GM19035 (cell line): Measurements from ENCODE around the gene CCNA2.

Source experiments
- ATAC-seq: cut with Tn5 transposase; IDR thresholded peaks from one replicate; pipeline ENCODE4 v1.9.1; 2021; ENCODE audit not compliant: unreplicated experiment

Gene CCNA2

DNA sequence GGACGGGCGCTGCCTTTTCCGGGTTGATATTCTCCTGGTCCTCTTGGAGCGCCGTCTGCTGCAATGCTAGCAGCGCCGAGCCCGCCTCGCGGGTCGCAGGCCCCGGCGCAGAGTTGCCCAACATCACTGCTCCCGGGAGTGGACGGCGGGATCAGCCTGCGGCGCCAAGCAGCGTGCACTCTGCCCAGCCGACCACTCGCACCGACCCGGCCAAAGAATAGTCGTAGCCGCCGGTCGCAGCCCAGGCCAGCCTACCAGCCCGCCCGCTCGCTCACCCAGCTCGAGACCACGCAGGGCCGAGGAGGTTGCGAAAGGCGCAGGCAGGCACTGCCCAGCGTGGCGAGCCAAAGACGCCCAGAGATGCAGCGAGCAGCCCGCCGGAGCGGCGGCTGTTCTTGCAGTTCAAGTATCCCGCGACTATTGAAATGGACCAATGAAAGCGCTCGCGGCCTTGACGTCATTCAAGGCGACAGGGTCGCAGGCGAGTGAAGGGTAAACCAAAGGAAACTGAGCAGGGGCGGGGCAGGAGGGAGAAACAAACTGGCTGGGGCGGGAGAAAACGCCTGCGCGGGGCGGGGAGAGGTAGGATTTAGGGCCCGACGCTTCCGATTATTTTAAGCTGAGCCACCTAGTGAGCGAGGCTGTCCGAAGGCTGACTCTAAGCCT lies at the start of gene CCNA2:
TSS of gene CCNA2 (minus strand) at position 379 of the 666 bp plus-strand sequence. CDS start at position 124, 255 bp downstream.
- peak; percentile 92 for ATAC-seq

DNA sequence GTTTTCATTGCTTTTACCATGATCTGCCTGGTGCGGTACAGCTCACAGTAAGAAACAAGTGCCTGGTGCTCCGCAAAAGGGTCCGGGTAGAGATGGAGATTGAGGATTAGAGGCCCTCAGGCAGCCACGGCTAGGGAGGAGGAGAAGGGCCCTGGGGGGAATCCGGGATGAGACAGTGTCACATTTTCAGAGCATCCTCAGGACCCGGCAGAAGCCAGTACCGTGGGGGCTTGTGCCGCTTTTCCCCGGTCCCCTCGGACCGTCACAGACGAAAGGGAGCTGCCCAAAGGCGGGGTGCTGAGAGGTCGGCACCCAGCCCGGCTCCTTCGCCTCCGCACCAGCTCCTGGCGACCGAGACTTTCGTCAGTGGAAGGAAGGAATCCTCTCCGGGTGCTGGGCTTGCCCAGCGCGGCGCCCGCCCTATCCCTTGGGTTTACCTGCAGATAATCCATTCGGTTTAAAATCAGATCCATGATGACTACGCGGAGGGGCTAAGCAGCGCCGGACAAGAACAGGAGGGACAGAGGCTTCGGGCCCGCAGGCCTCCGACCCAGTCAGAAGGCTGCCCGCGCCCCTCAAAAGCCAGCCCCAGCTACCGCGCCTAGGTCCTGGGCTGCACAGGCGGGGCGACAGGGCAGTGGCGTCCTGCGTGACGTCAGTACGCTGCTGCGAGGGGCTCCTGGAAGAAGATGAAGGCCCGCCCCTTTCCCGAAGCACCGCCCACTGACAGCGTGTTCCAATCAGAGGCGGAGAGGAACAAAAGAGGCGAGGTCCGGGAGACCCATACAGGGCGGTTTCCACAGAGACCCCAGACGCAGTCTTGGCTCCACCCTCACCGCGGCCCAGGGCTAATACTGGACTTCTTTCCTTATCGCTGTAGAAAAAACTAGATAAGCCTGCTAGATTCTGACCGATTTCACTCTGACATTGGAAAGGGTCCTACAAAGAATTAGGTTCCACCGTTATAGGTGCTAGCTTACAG lies 46.4 kb upstream of the CCNA2 start, which contains the start of gene BBS7:
TSS of gene BBS7 (minus strand) at position 634 of the 982 bp plus-strand sequence. CDS start at position 473, 161 bp downstream.
- ATAC-seq = peak; percentile 99

DNA sequence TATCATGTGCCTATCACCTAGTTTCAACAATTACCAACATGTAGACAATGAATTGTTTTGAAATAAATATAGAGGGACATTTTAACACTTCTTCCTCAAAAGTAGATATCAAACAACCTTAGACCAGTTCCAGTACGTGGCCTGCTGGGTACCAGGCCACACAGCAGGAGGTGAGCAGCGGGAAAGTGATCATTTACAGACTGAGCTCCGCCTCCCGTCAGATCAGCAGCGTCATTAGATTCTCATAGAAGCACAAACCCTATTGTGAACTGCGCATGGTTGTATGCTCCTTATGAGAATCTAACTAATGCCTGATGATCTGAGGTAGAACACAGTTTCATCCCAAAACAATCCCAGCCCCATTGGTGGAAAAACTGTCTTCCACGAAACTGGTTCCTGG lies 40.1 kb upstream of the CCNA2 start:
- ATAC-seq = no peak

DNA sequence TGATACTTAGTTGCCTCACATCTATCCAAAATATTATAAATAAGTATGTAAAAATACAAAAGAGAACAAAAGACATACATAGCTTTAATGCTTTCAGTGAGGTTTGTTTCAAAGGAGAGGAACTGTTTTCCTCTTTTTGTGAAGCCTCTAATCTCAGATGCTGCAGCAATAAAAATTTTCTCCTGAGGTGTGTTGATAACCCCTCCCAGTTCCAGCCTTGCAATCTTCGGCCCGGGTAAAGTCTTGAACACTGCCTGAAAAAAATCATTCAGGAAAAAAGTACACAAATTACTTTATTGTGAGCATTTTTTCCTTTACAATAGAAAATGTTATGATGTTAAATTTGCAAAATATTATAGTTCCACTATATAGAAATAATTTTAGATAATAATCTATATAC lies 37.7 kb upstream of the CCNA2 start:
- ATAC-seq = no peak

DNA sequence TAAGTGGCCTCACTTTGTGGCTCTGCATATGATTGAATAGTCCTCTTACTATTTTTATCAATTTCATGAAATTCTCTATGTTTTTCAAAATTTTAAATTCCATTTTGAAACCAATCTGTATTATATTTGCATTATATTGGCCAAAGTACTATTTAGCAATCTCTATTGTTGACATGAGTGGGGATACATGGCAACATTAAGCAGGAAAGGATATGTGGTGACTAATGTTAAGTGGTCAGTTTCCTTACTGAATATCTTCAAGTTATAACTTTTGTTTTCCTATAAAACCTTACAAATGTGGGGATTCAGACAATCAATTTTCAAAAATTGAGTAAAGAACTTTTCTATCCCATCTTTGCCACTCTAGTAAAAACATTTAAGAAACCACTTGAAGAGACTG lies 36.4 kb upstream of the CCNA2 start:
- ATAC-seq = no peak

DNA sequence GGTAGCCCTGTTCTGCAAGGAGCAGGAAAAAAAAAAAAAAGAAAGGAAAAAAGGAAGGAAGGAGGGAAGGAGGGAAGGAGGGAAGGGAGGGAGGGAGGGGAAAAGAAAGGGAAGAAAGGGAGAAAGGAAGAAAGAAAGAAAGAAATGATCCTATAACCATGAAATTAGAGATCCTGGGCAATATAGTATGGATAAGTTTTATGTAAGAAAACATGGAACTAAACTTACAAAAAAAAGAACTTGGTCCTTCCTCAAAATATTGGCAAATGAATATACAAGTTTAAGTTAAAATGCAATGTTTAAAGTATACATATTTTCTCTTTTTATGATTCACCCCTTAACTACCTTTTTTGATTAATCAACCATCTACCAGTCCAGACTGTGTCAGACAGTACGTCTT lies 27.7 kb upstream of the CCNA2 start:
- ATAC-seq = no peak

DNA sequence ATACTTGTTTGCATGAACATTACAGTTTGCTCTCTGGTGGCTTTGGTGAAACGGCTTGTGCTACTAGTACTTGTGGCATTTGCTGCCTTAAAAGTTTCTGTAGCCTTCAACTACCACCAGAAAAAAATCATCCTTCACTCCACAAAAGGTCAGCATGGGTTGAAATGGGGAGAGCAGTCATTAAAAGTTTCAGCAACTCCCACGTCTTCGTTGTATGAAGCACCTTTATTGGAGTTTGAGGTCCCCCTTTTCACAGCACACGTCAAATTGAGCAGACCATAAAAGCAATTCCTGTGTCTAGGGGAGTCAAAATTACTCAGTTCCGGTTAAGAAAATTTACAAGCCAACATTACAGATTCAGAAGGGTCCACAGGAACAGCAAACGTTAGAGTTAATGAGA lies 23.0 kb upstream of the CCNA2 start:
- ATAC-seq = no peak

DNA sequence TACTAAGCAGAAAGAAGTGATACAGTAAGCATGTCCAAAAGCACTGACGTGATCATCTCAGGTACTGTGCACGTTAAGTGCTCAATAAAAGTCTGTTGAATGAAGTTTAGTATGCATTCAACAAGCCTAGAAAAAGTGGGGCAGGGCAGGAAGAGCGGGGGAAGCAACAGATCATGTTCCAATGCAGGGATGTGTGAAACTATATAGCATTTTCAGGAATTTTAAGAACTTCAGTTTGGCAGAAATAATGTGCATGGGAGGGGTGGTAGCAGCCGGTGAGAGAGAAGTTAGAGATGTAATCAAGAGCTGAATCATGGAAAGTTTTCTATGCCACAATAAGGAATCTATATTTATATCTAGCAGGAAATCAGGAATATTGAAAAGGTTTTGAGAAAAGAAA lies 19.2 kb upstream of the CCNA2 start:
- no peak for ATAC-seq

DNA sequence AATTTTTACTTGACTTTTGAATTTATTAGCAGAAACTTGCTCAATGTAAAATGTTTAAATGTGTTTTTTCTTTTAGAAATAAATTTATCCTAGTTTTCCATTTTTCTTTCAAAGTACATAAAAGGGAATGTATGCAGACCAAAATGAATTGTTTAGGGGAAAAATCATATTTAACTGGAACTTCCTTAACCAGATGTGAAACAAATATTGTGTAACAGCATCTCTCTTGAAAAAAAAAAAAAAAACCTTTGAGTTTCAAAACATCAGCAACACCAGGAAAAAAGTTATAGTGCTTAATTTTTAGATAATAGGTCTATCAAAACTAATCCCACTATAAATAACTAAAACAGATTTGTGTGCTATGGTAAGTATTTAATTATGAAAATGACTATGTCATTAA lies 14.5 kb upstream of the CCNA2 start:
- no peak for ATAC-seq

DNA sequence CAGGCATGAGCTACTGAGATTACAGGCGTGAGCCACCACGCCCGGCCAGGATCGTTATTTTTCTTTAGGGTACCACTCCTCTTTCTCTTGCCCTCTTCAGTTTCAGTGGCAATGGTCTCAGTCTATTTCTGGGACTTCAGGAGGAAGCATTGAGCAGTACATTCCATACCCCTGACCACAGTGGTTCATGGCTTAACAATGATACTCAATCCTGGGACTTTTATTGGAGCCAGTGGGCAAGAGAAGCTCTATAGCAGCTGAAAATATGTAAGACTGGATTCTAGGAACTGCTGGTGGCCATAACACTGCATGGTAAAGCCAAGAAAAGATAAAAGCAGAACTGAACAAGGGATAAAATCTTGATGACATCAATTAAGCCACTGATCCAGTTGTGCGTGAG lies 5.8 kb upstream of the CCNA2 start:
- ATAC-seq = no peak

DNA sequence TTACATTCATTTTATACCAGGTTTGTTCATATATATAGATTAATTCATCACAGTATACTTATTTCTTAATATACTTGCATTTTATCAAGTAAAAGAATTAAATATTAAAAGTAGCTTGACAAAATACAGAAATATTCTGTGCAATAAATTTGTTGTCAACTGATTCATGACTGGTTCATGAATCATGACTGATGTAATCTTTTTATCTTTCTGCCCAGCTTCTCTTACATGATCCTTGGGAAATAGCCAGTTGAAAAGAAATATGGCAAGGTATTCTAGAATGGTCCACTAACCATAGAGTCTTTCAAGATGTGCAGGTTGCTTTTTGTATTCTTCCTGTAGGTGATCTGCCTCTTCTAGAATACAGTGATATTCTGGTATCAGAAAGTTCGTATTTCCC lies 4.2 kb upstream of the CCNA2 start:
- no peak for ATAC-seq

DNA sequence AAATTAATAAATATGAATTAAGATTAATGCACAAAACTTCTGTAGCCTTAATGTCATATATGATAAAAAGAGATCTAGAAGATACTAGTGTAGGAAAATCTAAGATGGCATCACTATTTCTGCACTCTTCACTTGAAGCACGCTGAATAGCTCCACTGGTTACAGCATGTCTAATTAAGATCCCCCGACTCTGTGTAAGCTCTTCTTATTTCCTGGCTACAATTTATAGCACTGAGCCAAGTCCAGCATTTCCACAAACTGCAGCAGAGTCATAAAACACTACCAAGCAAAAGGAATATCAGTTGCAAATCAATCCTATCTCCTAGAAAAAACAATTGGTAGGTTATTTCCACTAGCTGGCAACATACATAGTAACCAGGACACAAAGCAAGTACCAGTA lies 1.3 kb upstream of the CCNA2 start:
- ATAC-seq = no peak

DNA sequence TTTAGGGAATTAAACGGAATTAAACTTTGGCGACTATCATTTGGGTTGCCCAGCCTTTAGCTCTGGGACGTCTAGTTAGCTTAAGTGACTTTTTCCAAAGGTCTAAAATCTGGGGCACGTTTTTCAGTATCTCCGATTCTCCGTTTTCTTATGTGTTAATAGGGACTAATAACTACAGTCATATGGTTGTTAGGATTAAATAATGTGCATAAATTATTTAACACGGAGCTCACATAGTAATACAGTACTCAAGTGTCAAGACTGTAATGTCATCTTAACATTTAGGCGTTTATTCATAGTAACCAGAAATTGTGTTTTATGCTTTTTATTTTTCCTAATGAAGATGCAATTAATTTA lies 466 bp upstream of the CCNA2 start:
- ATAC-seq = peak; percentile 0

DNA sequence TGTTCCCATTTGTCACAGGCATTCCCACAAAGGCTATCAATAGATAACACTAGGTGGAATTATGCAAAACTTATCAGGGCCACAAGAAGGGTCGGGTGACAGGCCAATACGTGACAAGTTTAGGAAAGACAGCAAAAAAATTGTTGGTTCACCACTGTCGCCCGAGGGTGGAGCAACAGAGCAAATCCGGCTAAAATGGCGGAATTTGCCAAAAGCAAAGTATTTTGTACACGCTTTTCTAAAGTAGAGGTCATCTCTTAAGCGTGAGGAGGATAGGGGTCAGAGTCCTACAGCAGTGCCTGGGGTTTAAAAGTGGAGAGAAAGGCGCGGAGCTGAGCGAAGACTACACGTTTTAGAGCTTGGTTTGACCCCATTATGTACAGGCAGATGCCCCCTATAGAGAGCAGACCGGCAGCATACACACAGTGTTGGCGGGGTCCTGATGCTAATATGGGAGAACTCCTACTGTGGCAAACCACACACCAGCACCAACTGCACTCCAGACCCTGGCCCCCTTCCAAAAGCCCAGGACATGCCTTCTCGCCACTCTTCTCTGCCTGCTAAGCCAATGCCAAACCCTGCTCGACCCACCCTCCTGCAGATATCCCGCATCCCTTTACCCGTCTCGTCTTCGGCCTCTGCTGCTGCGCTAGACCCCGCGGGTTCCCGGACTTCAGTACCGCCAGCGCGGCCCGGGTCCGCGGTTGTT lies 733 bp downstream of the CCNA2 start:
- peak; percentile 47 for ATAC-seq

DNA sequence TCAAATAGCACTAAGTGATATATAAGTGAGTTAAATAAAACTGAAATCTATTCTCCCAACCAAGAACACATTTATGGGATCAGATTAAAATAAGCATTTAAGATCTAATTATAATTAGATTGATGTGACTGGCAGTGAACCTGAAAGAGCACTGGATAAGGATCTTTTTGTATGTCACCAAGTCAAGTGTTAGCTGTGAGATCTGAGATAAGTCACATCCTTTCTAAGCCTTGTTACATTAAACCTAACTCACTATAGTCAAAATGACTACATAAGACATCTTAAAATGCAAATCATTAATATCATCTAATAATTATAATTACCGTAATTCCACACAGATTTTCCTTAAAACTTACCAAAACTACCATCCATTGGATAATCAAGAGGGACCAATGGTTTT lies 1.6 kb downstream of the CCNA2 start:
- ATAC-seq = no peak

DNA sequence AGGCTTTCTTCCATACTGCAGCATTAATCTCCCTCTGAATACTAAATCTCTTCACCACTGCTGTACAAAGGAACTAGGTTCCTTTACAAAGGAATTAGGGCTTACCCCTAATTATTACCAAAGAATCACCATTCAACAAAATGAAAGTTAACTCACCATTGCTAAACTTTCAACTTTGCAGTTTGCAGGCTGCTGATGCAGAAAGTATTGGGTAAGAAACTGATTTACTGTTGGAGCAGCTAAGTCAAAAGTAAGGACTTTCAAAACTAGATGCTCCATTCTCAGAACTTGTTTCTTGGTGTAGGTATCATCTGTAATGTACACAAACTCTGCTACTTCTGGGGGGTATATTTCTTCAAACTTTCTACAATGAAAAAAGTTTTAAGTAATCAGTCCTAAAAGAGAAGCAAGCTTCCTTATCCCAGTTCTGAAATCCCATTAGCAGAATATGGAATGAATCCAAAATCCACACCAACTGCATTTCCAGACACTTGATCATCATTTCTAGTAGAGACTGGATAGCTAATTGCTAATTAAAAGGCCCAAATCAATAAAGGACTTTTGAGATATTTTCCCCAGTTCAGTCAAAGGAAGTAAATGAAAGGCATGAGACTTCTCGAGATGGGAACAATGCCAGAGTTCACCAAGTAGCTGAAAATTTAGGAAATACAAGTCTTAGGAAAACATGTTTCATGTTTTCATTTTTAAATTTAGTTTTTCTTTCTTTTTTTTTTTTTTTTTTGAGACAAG lies 4.3 kb downstream of the CCNA2 start:
- no peak for ATAC-seq

DNA sequence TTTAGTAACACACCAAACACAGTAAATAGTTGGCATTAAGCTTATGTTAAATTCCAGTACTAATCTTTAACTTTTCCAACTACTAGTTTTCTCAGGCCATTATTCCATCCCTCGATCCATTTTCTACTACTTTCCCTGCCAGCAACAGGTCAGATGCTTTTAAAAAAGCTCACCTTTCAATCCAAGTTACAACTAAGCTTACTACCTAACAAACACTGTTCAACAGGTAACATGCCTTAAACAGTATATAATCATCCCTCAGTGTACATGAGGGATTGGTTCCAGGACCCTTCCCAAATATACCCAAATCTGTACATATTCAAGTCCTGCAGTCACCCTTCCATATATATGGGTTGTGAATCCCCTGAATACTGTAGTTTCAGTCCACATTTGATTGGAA lies 5.5 kb downstream of the CCNA2 start:
- ATAC-seq = no peak

DNA sequence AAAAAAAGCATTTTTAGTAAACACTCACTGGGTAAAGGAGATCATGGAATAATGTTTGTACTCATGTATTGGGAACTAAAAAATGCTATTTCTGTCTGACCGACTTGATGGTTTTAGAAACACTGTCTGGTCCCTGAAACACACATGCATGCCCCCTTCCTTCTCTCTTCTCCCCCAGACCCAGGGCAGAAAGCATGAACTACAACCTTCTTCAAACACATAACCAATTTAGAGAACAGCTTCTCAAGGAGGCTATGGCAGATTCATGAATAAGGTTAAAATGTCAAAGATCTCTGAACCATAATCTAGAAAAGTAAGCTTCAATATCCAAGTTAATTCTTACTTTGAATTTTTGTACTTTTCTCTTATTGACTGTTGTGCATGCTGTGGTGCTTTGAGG lies 6.0 kb downstream of the CCNA2 start:
- no peak for ATAC-seq

DNA sequence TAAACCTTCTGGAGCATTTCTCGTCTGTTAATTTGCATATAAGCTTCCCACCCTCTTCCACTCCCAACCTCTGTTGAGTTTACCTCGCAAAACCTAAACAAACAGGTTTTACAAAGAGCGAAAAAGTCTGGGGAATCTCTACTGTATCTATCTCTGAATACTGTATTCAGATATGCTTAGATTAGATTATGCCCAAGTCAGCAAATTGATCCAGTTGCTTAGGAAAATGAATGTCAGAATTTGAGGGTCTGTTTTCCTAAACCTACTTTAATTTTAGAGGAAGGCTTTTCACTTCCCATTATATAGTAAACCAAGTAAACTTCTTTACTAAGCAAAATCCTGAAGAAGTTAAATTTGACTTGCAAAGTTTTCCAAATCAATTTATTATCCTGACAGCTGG lies 6.7 kb downstream of the CCNA2 start:
- no peak for ATAC-seq

DNA sequence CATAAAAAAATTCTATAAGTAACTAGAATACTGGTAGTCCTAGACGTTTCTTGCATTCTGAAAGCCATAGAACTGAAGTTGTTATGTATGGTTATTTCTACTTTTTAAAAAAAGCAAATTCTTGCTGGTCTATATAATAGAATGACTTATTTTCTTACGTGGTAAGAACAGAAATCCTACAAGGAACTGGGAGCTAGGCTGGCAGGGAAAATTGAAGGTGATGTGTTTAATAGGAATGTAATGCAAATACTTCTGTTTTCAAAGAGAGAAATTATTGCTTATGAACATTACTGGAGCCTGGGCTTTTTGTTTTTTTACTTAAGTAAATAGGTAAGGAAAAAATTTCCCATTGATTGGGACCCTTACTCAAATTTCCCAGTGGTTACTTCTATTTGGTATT lies 8.9 kb downstream of the CCNA2 start:
- ATAC-seq = no peak

DNA sequence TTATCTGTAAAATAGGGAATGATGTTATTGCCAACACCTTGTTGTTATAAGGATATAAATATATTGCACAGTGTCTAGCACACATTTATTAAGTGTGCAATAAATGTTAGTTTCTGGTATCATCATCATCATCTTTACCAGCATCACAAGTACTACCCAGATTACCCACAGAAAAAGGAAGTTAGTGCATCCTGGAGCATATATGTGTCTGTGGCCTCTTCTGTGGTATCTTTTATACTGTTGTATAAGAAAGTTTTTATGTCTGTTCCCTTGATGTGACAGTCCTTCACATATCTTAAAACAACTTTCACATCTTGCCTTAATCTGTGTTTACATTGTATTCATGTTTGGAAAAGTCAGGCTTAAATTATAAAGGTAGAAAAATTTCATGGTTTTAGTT lies 12.6 kb downstream of the CCNA2 start:
- ATAC-seq = no peak
